ENCODE results near the gene LPAR6. TPM values are rescaled to one million over a fixed set of nuclear protein-coding genes. Genes with fewer than 3 reads are reported as not detected.
"Not testable (repeated sequence)": the region's sequence is repeated elsewhere in the genome, so short reads cannot be mapped to it uniquely, and the experiment has no call there.

The LPAR6 gene
- total and polyA plus RNA-seq, 4 experiments from 2014 or later: 69.1 to 134 (median 90.1) TPM

- H3K4me1 Mint-ChIP-seq: peaks cover 45 to 63% (median 56%) of the 10 kb centered on the region in 4 donors
- no peaks in the 10 kb centered on the region for H3K36me3 ChIP-seq (ENCODE audit: insufficient read depth, low read length)
- H3K27me3 Mint-ChIP-seq: no peaks in the 10 kb centered on the region
- H3K27me3 ChIP-seq (ENCODE audit: insufficient read depth, low read length): no peaks in the 10 kb centered on the region
- ChIA-PET CTCF (ENCODE audit: partially characterized antibody) (no interaction called here), POLR2A (ENCODE audit: partially characterized antibody) (interaction anchor here (0.8 to 1.6 kb wide), 3 partner anchors 11 to 100 kb away, joined by 3 to 5 read pairs (median 4); no protein-coding TSS in a partner anchor)
- DNase-seq: no peak
- H3K9me3 ChIP-seq (ENCODE audit: control insufficient read depth in 1 of 2, low read length in 2 of 2): no peaks in the 10 kb centered on the region
- H3K4me3 ChIP-seq (ENCODE audit: low read length in 2 of 2): no peak overlapping the region
- H3K27ac Mint-ChIP-seq: peak overlapping the region; percentile 18 to 90 (median 75)
- H3K36me3 Mint-ChIP-seq: peaks cover 1 to 4% of the 10 kb centered on the region in 2 donors
- peak overlapping the region in 7 of 8 donors; percentile 12 to 85 (median 58) for H3K4me3 Mint-ChIP-seq
- H3K4me1 ChIP-seq (ENCODE audit: insufficient read depth, low read length): peaks cover 69% of the 10 kb centered on the region
- H3K27ac ChIP-seq (ENCODE audit: low read depth, low read length): no peak overlapping the region
- H3K9me3 Mint-ChIP-seq: no peaks in the 10 kb centered on the region
- intact Hi-C loops (cut with micrococcal nuclease): loop anchor here (1.0 to 2.0 kb wide), 2 partner anchors 8 to 15 kb away; no protein-coding TSS in a partner anchor
Observed at GRCh38 chr13:48431987-48432615, 19.2 kb upstream of the LPAR6 start.

- no peak overlapping the region for H3K4me3 ChIP-seq (ENCODE audit: low read length in 2 of 2)
- Mint-ChIP-seq H3K4me1 (peaks cover 40 to 60% (median 50%) of the 10 kb centered on the region in 4 donors), H3K27me3 (no peaks in the 10 kb centered on the region), H3K4me3 (peak overlapping the region in 7 of 8 donors; percentile 26 to 82 (median 46)), H3K9me3 (peaks cover 0 to 2% (median 0%) of the 10 kb centered on the region in 8 donors), H3K36me3 (peaks cover 3 to 9% of the 10 kb centered on the region in 2 donors), H3K27ac (peak overlapping the region in 6 of 7 donors; percentile 12 to 90 (median 78))
- DNase-seq: no peak
- peaks cover 62% of the 10 kb centered on the region for H3K4me1 ChIP-seq (ENCODE audit: insufficient read depth, low read length)
- no peak overlapping the region for H3K27ac ChIP-seq (ENCODE audit: low read depth, low read length)
- no peaks in the 10 kb centered on the region for H3K36me3 ChIP-seq (ENCODE audit: insufficient read depth, low read length)
- POLR2A ChIA-PET (ENCODE audit: partially characterized antibody): interaction anchor here (0.8 to 1.6 kb wide), 3 partner anchors 12 to 101 kb away, joined by 3 to 5 read pairs (median 4); no protein-coding TSS in a partner anchor
- intact Hi-C loops (cut with micrococcal nuclease): no loop called here
- H3K9me3 ChIP-seq (ENCODE audit: control insufficient read depth in 1 of 2, low read length in 2 of 2): no peaks in the 10 kb centered on the region
- H3K27me3 ChIP-seq (ENCODE audit: insufficient read depth, low read length): no peaks in the 10 kb centered on the region
- CTCF ChIA-PET (ENCODE audit: partially characterized antibody): no interaction called here
Observed at GRCh38 chr13:48431431-48431830, 18.5 kb upstream of the LPAR6 start.

- DNase-seq: no peak
- Mint-ChIP-seq H3K9me3 (peaks cover 0 to 2% (median 0%) of the 10 kb centered on the region in 8 donors), H3K4me3 (peak overlapping the region in 4 of 8 donors; percentile 12 to 59 (median 42)), H3K27me3 (no peaks in the 10 kb centered on the region), H3K27ac (peak overlapping the region in 4 of 7 donors; percentile 38 to 57 (median 40)), H3K36me3 (peaks cover 3 to 9% of the 10 kb centered on the region in 2 donors), H3K4me1 (peaks cover 33 to 50% (median 41%) of the 10 kb centered on the region in 4 donors)
- Histone ChIP-seq H3K36me3 (ENCODE audit: insufficient read depth, low read length) (no peaks in the 10 kb centered on the region), H3K4me3 (ENCODE audit: low read length in 2 of 2) (no peak overlapping the region), H3K4me1 (ENCODE audit: insufficient read depth, low read length) (peaks cover 47% of the 10 kb centered on the region), H3K27me3 (ENCODE audit: insufficient read depth, low read length) (no peaks in the 10 kb centered on the region), H3K27ac (ENCODE audit: low read depth, low read length) (no peak overlapping the region), H3K9me3 (ENCODE audit: control insufficient read depth in 1 of 2, low read length in 2 of 2) (no peaks in the 10 kb centered on the region)
- CTCF ChIA-PET (ENCODE audit: partially characterized antibody): no interaction called here
- intact Hi-C loops (cut with micrococcal nuclease): no loop called here
- POLR2A ChIA-PET (ENCODE audit: partially characterized antibody): interaction anchor here (1.1 to 1.5 kb wide), 2 partner anchors 16 to 132 kb away, joined by 3 read pairs; no protein-coding TSS in a partner anchor
Observed at GRCh38 chr13:48429886-48430285, 17.0 kb upstream of the LPAR6 start.

- Histone ChIP-seq H3K4me3 (ENCODE audit: low read length in 2 of 2) (no peak overlapping the region), H3K36me3 (ENCODE audit: insufficient read depth, low read length) (no peaks in the 10 kb centered on the region), H3K27ac (ENCODE audit: low read depth, low read length) (no peak overlapping the region), H3K9me3 (ENCODE audit: control insufficient read depth in 1 of 2, low read length in 2 of 2) (no peaks in the 10 kb centered on the region), H3K27me3 (ENCODE audit: insufficient read depth, low read length) (no peaks in the 10 kb centered on the region), H3K4me1 (ENCODE audit: insufficient read depth, low read length) (peaks cover 39% of the 10 kb centered on the region)
- no peak for DNase-seq
- H3K36me3 Mint-ChIP-seq: peaks cover 3 to 5% of the 10 kb centered on the region in 2 donors
- no peaks in the 10 kb centered on the region for H3K27me3 Mint-ChIP-seq
- intact Hi-C loops (cut with micrococcal nuclease): no loop called here
- H3K27ac Mint-ChIP-seq: peak overlapping the region in 6 of 7 donors; percentile 2 to 72 (median 36)
- peaks cover 27 to 43% (median 34%) of the 10 kb centered on the region in 4 donors for H3K4me1 Mint-ChIP-seq
- H3K9me3 Mint-ChIP-seq: peaks cover 0 to 2% (median 0%) of the 10 kb centered on the region in 8 donors
- H3K4me3 Mint-ChIP-seq: peak overlapping the region in 5 of 8 donors; percentile 1 to 58 (median 31)
- CTCF ChIA-PET (ENCODE audit: partially characterized antibody): no interaction called here
- POLR2A ChIA-PET (ENCODE audit: partially characterized antibody): interaction anchor here (1.0 to 1.5 kb wide), 3 partner anchors 15 to 133 kb away, joined by 3 read pairs; no protein-coding TSS in a partner anchor
Observed at GRCh38 chr13:48429036-48429435, 16.1 kb upstream of the LPAR6 start.

GRCh38 chr13:48426755-48427298, 13.9 kb upstream of the LPAR6 start:
- peak overlapping the region in 3 of 7 donors; percentile 26 to 78 (median 70) for H3K27ac Mint-ChIP-seq
- H3K27me3 Mint-ChIP-seq; H3K4me3 Mint-ChIP-seq; intact Hi-C loops (cut with micrococcal nuclease); H3K27ac ChIP-seq (ENCODE audit: low read depth, low read length); H3K9me3 Mint-ChIP-seq; H3K27me3 ChIP-seq (ENCODE audit: insufficient read depth, low read length); H3K36me3 ChIP-seq (ENCODE audit: insufficient read depth, low read length); H3K4me3 ChIP-seq (ENCODE audit: low read length in 2 of 2); DNase-seq; H3K36me3 Mint-ChIP-seq; H3K9me3 ChIP-seq (ENCODE audit: control insufficient read depth in 1 of 2, low read length in 2 of 2); CTCF ChIA-PET (ENCODE audit: partially characterized antibody): not testable (repeated sequence)
- POLR2A ChIA-PET (ENCODE audit: partially characterized antibody): interaction anchor here (1.2 kb wide), 1 partner anchor 106 kb away, joined by 3 read pairs; the partner anchor contains the start of gene RCBTB2
- peaks cover 21 to 36% (median 29%) of the 10 kb centered on the region in 4 donors for H3K4me1 Mint-ChIP-seq
- peaks cover 29% of the 10 kb centered on the region for H3K4me1 ChIP-seq (ENCODE audit: insufficient read depth, low read length)

- Histone ChIP-seq H3K9me3 (ENCODE audit: control insufficient read depth in 1 of 2, low read length in 2 of 2) (no peaks in the 10 kb centered on the region), H3K36me3 (ENCODE audit: insufficient read depth, low read length) (no peaks in the 10 kb centered on the region), H3K27ac (ENCODE audit: low read depth, low read length) (no peak overlapping the region), H3K4me1 (ENCODE audit: insufficient read depth, low read length) (peaks cover 21% of the 10 kb centered on the region), H3K27me3 (ENCODE audit: insufficient read depth, low read length) (no peaks in the 10 kb centered on the region), H3K4me3 (ENCODE audit: low read length in 2 of 2) (no peak overlapping the region)
- Mint-ChIP-seq H3K27ac (peak overlapping the region in 1 of 7 donors; percentile 15), H3K9me3 (peaks cover 0 to 4% (median 0%) of the 10 kb centered on the region in 8 donors), H3K27me3 (no peaks in the 10 kb centered on the region), H3K36me3 (peaks cover 4 to 5% of the 10 kb centered on the region in 2 donors), H3K4me3 (no peak overlapping the region), H3K4me1 (peaks cover 14 to 28% (median 23%) of the 10 kb centered on the region in 4 donors)
- POLR2A ChIA-PET (ENCODE audit: partially characterized antibody): interaction anchor here (1.2 kb wide), 1 partner anchor 106 kb away, joined by 3 read pairs; the partner anchor contains the start of gene RCBTB2
- DNase-seq: no peak
- intact Hi-C loops (cut with micrococcal nuclease): no loop called here
- CTCF ChIA-PET (ENCODE audit: partially characterized antibody): no interaction called here
Observed at GRCh38 chr13:48426052-48426451, 13.1 kb upstream of the LPAR6 start.

GRCh38 chr13:48424212-48424611, 11.3 kb upstream of the LPAR6 start:
- intact Hi-C loops (cut with micrococcal nuclease): no loop called here
- no peak overlapping the region for H3K4me3 Mint-ChIP-seq
- H3K27me3 Mint-ChIP-seq: no peaks in the 10 kb centered on the region
- CTCF ChIA-PET (ENCODE audit: partially characterized antibody): no interaction called here
- Histone ChIP-seq H3K27me3 (ENCODE audit: insufficient read depth, low read length) (no peaks in the 10 kb centered on the region), H3K4me1 (ENCODE audit: insufficient read depth, low read length) (peaks cover 9% of the 10 kb centered on the region), H3K4me3 (ENCODE audit: low read length in 2 of 2) (no peak overlapping the region), H3K9me3 (ENCODE audit: control insufficient read depth in 1 of 2, low read length in 2 of 2) (no peaks in the 10 kb centered on the region), H3K36me3 (ENCODE audit: insufficient read depth, low read length) (no peaks in the 10 kb centered on the region), H3K27ac (ENCODE audit: low read depth, low read length) (no peak overlapping the region)
- peaks cover 0 to 9% (median 3%) of the 10 kb centered on the region in 8 donors for H3K9me3 Mint-ChIP-seq
- no peak for DNase-seq
- H3K36me3 Mint-ChIP-seq: peaks cover 5 to 6% of the 10 kb centered on the region in 2 donors
- H3K27ac Mint-ChIP-seq: no peak overlapping the region
- POLR2A ChIA-PET (ENCODE audit: partially characterized antibody): no interaction called here
- H3K4me1 Mint-ChIP-seq: peaks cover 6 to 15% (median 10%) of the 10 kb centered on the region in 4 donors

All from CD4-positive, alpha-beta memory T cell (primary cell).